Measurements from ENCODE around the gene NBR1.

DNA sequence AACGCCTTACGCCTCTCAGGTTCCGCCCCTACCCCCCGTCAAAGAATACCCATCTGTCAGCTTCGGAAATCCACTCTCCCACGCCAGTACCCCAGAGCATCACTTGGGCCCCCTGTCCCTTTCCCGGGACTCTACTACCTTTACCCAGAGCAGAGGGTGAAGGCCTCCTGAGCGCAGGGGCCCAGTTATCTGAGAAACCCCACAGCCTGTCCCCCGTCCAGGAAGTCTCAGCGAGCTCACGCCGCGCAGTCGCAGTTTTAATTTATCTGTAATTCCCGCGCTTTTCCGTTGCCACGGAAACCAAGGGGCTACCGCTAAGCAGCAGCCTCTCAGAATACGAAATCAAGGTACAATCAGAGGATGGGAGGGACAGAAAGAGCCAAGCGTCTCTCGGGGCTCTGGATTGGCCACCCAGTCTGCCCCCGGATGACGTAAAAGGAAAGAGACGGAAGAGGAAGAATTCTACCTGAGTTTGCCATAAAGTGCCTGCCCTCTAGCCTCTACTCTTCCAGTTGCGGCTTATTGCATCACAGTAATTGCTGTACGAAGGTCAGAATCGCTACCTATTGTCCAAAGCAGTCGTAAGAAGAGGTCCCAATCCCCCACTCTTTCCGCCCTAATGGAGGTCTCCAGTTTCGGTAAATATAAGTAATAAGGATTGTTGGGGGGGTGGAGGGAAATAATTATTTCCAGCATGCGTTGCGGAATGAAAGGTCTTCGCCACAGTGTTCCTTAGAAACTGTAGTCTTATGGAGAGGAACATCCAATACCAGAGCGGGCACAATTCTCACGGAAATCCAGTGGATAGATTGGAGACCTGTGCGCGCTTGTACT is 45.7 kb upstream of the NBR1 start, which contains the start of gene BRCA1:
- TF ChIP-seq, protein P1, sequence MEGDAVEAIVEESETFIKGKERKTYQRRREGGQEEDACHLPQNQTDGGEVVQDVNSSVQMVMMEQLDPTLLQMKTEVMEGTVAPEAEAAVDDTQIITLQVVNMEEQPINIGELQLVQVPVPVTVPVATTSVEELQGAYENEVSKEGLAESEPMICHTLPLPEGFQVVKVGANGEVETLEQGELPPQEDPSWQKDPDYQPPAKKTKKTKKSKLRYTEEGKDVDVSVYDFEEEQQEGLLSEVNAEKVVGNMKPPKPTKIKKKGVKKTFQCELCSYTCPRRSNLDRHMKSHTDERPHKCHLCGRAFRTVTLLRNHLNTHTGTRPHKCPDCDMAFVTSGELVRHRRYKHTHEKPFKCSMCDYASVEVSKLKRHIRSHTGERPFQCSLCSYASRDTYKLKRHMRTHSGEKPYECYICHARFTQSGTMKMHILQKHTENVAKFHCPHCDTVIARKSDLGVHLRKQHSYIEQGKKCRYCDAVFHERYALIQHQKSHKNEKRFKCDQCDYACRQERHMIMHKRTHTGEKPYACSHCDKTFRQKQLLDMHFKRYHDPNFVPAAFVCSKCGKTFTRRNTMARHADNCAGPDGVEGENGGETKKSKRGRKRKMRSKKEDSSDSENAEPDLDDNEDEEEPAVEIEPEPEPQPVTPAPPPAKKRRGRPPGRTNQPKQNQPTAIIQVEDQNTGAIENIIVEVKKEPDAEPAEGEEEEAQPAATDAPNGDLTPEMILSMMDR (IDR thresholded peaks at IDR 0.05): no peak
- no peak for TF ChIP-seq POLR2A (IDR thresholded peaks at IDR 0.05)
